Measurements from ENCODE around the gene PSTPIP2.

PSTPIP2 gene

GRCh38 chr18:45991788-45992187 lies 80.3 kb downstream of the PSTPIP2 start:
- no peak overlapping the region for H2AFZ ChIP-seq (ENCODE audit: low read length)

GRCh38 chr18:45984546-45985235 lies 87.4 kb downstream of the PSTPIP2 start:
- Histone ChIP-seq H3K36me3 (ENCODE audit: insufficient read depth, low read length) (no peaks in the 10 kb centered on the region), H3K79me2 (ENCODE audit: insufficient read depth, low read length) (no peaks in the 10 kb centered on the region), H3K4me3 (ENCODE audit: low read length, poor library complexity, severe bottlenecking) (no peak overlapping the region), H3K9me3 (ENCODE audit: insufficient read depth, low read depth, low read length) (no peaks in the 10 kb centered on the region), H3K9me2 (replicated peaks; ENCODE audit: low read depth, low read length) (no peaks in the 10 kb centered on the region), H3K4me2 (ENCODE audit: low read depth, low read length, poor library complexity, severe bottlenecking) (no peak overlapping the region), H3K9ac (ENCODE audit: low read depth, low read length, poor library complexity, severe bottlenecking) (no peak overlapping the region), H3F3A (ENCODE audit: low read depth) (no peaks in the 10 kb centered on the region), H3K4me1 (ENCODE audit: insufficient read depth, low read length, poor library complexity, severe bottlenecking) (peaks cover 2% of the 10 kb centered on the region), H4K20me1 (ENCODE audit: insufficient read depth, low read length, poor library complexity, severe bottlenecking) (no peaks in the 10 kb centered on the region), H3K27me3 (ENCODE audit: insufficient read depth, low read length, poor library complexity, severe bottlenecking) (no peaks in the 10 kb centered on the region), H2AFZ (ENCODE audit: low read length) (no peak overlapping the region)
- TF ChIP-seq EZH2phosphoT487 (IDR thresholded peaks at IDR 0.05; ENCODE audit: borderline replicate concordance) (no peak), CTCF (conservative IDR thresholded peaks at IDR 0.05; ENCODE audit: low read length) (no peak)

More at GRCh38 chr18:45991788-45992187, 80.3 kb downstream of the PSTPIP2 start:
- Histone ChIP-seq H3K79me2 (ENCODE audit: insufficient read depth, low read length) (no peaks in the 10 kb centered on the region), H3K9me3 (ENCODE audit: insufficient read depth, low read depth, low read length) (no peaks in the 10 kb centered on the region), H4K20me1 (ENCODE audit: insufficient read depth, low read length, poor library complexity, severe bottlenecking) (no peaks in the 10 kb centered on the region), H3K4me1 (ENCODE audit: insufficient read depth, low read length, poor library complexity, severe bottlenecking) (no peaks in the 10 kb centered on the region), H3K9me2 (replicated peaks; ENCODE audit: low read depth, low read length) (no peaks in the 10 kb centered on the region), H3K9ac (ENCODE audit: low read depth, low read length, poor library complexity, severe bottlenecking) (no peak overlapping the region), H3K4me3 (ENCODE audit: low read length, poor library complexity, severe bottlenecking) (no peak overlapping the region), H3F3A (ENCODE audit: low read depth) (no peaks in the 10 kb centered on the region), H3K27me3 (ENCODE audit: insufficient read depth, low read length, poor library complexity, severe bottlenecking) (no peaks in the 10 kb centered on the region), H3K4me2 (ENCODE audit: low read depth, low read length, poor library complexity, severe bottlenecking) (no peak overlapping the region), H3K36me3 (ENCODE audit: insufficient read depth, low read length) (no peaks in the 10 kb centered on the region)
- TF ChIP-seq CTCF (conservative IDR thresholded peaks at IDR 0.05; ENCODE audit: low read length): no peak

- Histone ChIP-seq H3K4me1 (ENCODE audit: insufficient read depth, low read length, poor library complexity, severe bottlenecking) (peaks cover 2% of the 10 kb centered on the region), H3K79me2 (ENCODE audit: insufficient read depth, low read length) (no peaks in the 10 kb centered on the region), H3K4me3 (ENCODE audit: low read length, poor library complexity, severe bottlenecking) (no peak overlapping the region), H3K9ac (ENCODE audit: low read depth, low read length, poor library complexity, severe bottlenecking) (no peak overlapping the region), H3K27me3 (ENCODE audit: insufficient read depth, low read length, poor library complexity, severe bottlenecking) (no peaks in the 10 kb centered on the region), H3K9me2 (replicated peaks; ENCODE audit: low read depth, low read length) (no peaks in the 10 kb centered on the region), H3F3A (ENCODE audit: low read depth) (no peaks in the 10 kb centered on the region), H3K9me3 (ENCODE audit: insufficient read depth, low read depth, low read length) (no peaks in the 10 kb centered on the region), H3K4me2 (ENCODE audit: low read depth, low read length, poor library complexity, severe bottlenecking) (no peak overlapping the region), H3K36me3 (ENCODE audit: insufficient read depth, low read length) (no peaks in the 10 kb centered on the region), H4K20me1 (ENCODE audit: insufficient read depth, low read length, poor library complexity, severe bottlenecking) (no peaks in the 10 kb centered on the region), H2AFZ (ENCODE audit: low read length) (no peak overlapping the region)
- TF ChIP-seq CTCF (conservative IDR thresholded peaks at IDR 0.05; ENCODE audit: low read length) (no peak), EZH2phosphoT487 (IDR thresholded peaks at IDR 0.05; ENCODE audit: borderline replicate concordance) (no peak)
Measured at GRCh38 chr18:45981821-45982220, 90.2 kb downstream of the PSTPIP2 start.
